A673 (cell line): Measurements from ENCODE around the gene SLC2A14. TPM values are rescaled to one million over a fixed set of nuclear protein-coding genes. Genes with fewer than 3 reads are reported as not detected.

Experiments
- BruUV-seq: library from RNA; stranded (reverse); fragments of 400-500 nt; replicated peaks from 2 replicates; lab custom pipeline; 2021; lab: Mats Ljungman, UMichigan
- CTCF ChIA-PET: fragments of 300-600 bp; sonication (Branson Sonifier 250); formaldehyde crosslinking; loops from one replicate; lab custom pipeline; 2022; ENCODE audit warnings: antibody characterized with exemption; lab: Charles Lee
- POLR2A ChIA-PET: fragments of 300-600 bp; sonication (Branson Sonifier 250); formaldehyde crosslinking; loops from one replicate; lab custom pipeline; 2022; ENCODE audit warnings: antibody characterized with exemption; ENCODE audit not compliant: low non-redundant PET; lab: Charles Lee
- DNase-seq: peaks from one replicate; pipeline ENCODE4 v3.0.0-alpha.2; 2015; ENCODE audit warnings: low spot score
- H3K27ac ChIP-seq: fragments of 200-600 bp; sonication (generic); 2 replicates; pipeline ENCODE4 v1.5.1; 2016; ENCODE audit warnings: mixed run types, low read depth, mild to moderate bottlenecking, mixed read lengths, antibody characterized with exemption, low read length; ENCODE audit not compliant: poor library complexity, severe bottlenecking
- H3K27me3 ChIP-seq: fragments of 200-600 bp; sonication (generic); replicated peaks from 2 replicates; pipeline ENCODE4 v1.6.1; 2017; ENCODE audit warnings: mixed run types, low read depth, mild to moderate bottlenecking, mixed read lengths, antibody characterized with exemption, low read length; ENCODE audit not compliant: insufficient read depth, poor library complexity
- H3K36me3 ChIP-seq: fragments of 200-600 bp; sonication (generic); 2 replicates; pipeline ENCODE4 v1.6.1; 2016; ENCODE audit warnings: mixed run types, mild to moderate bottlenecking, mixed read lengths, antibody characterized with exemption, low read length; ENCODE audit not compliant: insufficient read depth, poor library complexity, severe bottlenecking
- H3K4me1 ChIP-seq: fragments of 200-600 bp; sonication (generic); 2 replicates; pipeline ENCODE4 v1.6.1; 2017; ENCODE audit warnings: mixed run types, mild to moderate bottlenecking, mixed read lengths, antibody characterized with exemption, low read length; ENCODE audit not compliant: insufficient read depth, poor library complexity, severe bottlenecking
- H3K4me3 ChIP-seq: fragments of 200-600 bp; sonication (generic); 2 replicates; pipeline ENCODE4 v1.5.1; 2016; ENCODE audit warnings: low read depth, mixed run types, mild to moderate bottlenecking, mixed read lengths, low read length; ENCODE audit not compliant: poor library complexity, severe bottlenecking
- H3K9me3 ChIP-seq: fragments of 200-600 bp; sonication (generic); 2 replicates; pipeline ENCODE4 v1.6.1; 2016; ENCODE audit warnings: mixed run types, low read depth, mild to moderate bottlenecking, mixed read lengths, antibody characterized with exemption, low read length; ENCODE audit not compliant: poor library complexity, severe bottlenecking
- EZH2 ChIP-seq: fragments of 200-600 bp; sonication (generic); IDR thresholded peaks from 2 replicates; pipeline ENCODE4 v1.6.1; 2017; ENCODE audit warnings: borderline replicate concordance, low read depth, mild to moderate bottlenecking, mixed read lengths, antibody characterized with exemption, low read length; ENCODE audit not compliant: poor library complexity, severe bottlenecking
- intact Hi-C: fragments of 100-400 bp; cut with micrococcal nuclease; formaldehyde crosslinking; loops from one replicate; pipeline ENCODE4 v1.10.0; 2022; ENCODE audit not compliant: unreplicated experiment
- total RNA-seq: library from RNA; stranded (reverse); gene quantifications from 2 replicates; pipeline ENCODE4 v1.2.3, GENCODE V29; 2021
- TF ChIP-seq, protein P1 (sequence below): fragments of 300-800, 200-600 bp; sonication (generic); conservative IDR thresholded peaks from 2 replicates; pipeline ENCODE4 v1.5.1; 2017; ENCODE audit warnings: low read depth, mild to moderate bottlenecking, antibody characterized with exemption, low read length, moderate library complexity, mixed read lengths

Gene SLC2A14
- total RNA-seq, 1 experiment from 2014 or later = 0.09 TPM

DNA sequence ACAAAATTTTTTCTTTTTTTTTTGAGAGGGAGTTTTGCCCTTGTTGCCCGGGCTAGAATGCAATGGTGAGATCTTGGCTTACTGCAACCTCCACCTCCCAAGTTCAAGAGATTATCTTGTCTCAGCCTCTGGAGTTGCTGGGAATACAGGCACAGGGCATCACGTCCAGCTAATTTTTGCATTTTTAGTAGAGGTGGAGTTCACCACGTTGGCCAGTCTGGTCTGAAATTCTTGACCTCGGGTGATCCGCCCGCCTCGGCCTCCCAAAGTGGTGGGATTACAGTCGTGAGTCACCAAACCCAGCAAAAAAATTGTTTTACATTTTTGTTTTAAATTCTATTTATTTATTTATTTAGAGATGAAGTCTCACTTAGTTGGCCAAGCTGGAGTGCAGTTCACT is 4.7 kb upstream of the SLC2A14 start:
- no peak for DNase-seq
- no peak for TF ChIP-seq EZH2
- TF ChIP-seq, protein P1, sequence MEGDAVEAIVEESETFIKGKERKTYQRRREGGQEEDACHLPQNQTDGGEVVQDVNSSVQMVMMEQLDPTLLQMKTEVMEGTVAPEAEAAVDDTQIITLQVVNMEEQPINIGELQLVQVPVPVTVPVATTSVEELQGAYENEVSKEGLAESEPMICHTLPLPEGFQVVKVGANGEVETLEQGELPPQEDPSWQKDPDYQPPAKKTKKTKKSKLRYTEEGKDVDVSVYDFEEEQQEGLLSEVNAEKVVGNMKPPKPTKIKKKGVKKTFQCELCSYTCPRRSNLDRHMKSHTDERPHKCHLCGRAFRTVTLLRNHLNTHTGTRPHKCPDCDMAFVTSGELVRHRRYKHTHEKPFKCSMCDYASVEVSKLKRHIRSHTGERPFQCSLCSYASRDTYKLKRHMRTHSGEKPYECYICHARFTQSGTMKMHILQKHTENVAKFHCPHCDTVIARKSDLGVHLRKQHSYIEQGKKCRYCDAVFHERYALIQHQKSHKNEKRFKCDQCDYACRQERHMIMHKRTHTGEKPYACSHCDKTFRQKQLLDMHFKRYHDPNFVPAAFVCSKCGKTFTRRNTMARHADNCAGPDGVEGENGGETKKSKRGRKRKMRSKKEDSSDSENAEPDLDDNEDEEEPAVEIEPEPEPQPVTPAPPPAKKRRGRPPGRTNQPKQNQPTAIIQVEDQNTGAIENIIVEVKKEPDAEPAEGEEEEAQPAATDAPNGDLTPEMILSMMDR = no peak
- Histone ChIP-seq H3K4me1 (no peaks in the 10 kb centered on the region), H3K27me3 (no peaks in the 10 kb centered on the region), H3K9me3 (no peaks in the 10 kb centered on the region), H3K36me3 (no peaks in the 10 kb centered on the region), H3K4me3 (no peak overlapping the region), H3K27ac (no peak overlapping the region)
- ChIA-PET POLR2A (no interaction called here), CTCF (no interaction called here)
- BruUV-seq = no TSS peak
- intact Hi-C loops = no loop called here

DNA sequence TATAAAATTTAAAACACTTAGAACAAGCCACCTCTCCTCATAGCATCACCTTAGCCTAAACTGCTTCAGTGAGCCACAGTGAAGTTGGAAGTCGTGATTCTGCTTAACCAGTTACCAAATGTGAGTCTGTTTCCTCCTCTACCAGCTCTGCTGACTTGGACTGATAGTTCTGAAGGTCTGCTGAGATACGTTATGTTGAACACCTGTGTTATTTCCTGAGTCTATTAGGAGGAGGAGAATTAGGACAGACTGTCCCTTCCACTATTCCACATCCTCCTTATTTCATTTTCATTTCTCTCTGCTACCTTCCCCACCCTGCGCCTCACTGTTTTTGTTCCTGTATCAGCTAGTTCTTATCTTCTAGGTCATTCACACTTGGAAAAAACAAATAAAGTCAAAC is 2.4 kb downstream of the SLC2A14 start:
- no peak overlapping the region for H3K4me3 ChIP-seq
- no peak for DNase-seq
- POLR2A ChIA-PET = no interaction called here
- intact Hi-C loops = no loop called here
- H3K36me3 ChIP-seq = no peaks in the 10 kb centered on the region
- CTCF ChIA-PET = no interaction called here
- TF ChIP-seq, protein P1 = no peak
- TF ChIP-seq EZH2 = no peak
- no peaks in the 10 kb centered on the region for H3K27me3 ChIP-seq
- no peak overlapping the region for H3K27ac ChIP-seq
- H3K9me3 ChIP-seq = no peaks in the 10 kb centered on the region
- no TSS peak for BruUV-seq
- no peaks in the 10 kb centered on the region for H3K4me1 ChIP-seq

DNA sequence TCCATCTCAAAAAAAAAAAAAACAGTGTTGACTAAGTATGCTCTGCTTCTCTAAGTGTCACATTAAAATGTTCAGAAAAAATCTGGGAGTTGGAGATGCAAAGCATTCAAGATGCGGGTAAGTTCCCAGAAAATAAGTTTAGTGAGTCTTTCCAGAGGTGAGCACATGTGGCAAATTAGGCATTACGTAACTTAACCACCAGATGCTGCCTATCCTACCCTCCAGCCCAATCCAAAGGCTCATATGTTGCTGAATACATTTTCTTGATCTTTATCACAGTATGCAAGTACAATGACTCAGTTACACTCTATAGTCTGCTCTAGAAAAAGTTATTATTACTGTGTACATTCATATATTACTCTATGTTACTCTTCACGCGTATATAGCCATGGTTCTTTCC is 3.6 kb downstream of the SLC2A14 start:
- peak; percentile 12 for DNase-seq
- H3K27me3 ChIP-seq = no peaks in the 10 kb centered on the region
- POLR2A ChIA-PET = no interaction called here
- H3K9me3 ChIP-seq = no peaks in the 10 kb centered on the region
- BruUV-seq = no TSS peak
- H3K4me1 ChIP-seq = no peaks in the 10 kb centered on the region
- no peaks in the 10 kb centered on the region for H3K36me3 ChIP-seq
- intact Hi-C loops = loop anchor here (10.0 kb wide), 1 partner anchor 206 kb away; no protein-coding TSS in a partner anchor
- no peak overlapping the region for H3K4me3 ChIP-seq
- TF ChIP-seq, protein P1 = no peak
- no peak for TF ChIP-seq EZH2
- CTCF ChIA-PET = no interaction called here
- H3K27ac ChIP-seq = no peak overlapping the region
